IPS-20b (cell line): ENCODE measurements around the gene FLT3.
A peak's percentile ranks its signal among the peaks of the same experiment; 100 is the strongest.
"Not testable (repeated sequence)": the region's sequence is repeated elsewhere in the genome, so short reads cannot be mapped to it uniquely, and the experiment has no call there.

Experiments used
- H3K27ac ChIP-seq: one replicate; pipeline ENCODE4 v1.5.1; 2013; ENCODE audit warnings: low read length
- H3K27me3 ChIP-seq: 2 replicates; pipeline ENCODE4 v1.6.1; 2013; ENCODE audit warnings: mild to moderate bottlenecking, low read length, inconsistent platforms; ENCODE audit not compliant: insufficient read depth
- H3K36me3 ChIP-seq: 2 replicates; pipeline ENCODE4 v1.6.1; 2013; ENCODE audit warnings: low read depth, mild to moderate bottlenecking, inconsistent platforms, low read length, moderate library complexity; ENCODE audit not compliant: insufficient read depth
- H3K4me1 ChIP-seq: 2 replicates; pipeline ENCODE4 v1.6.1; 2013; ENCODE audit warnings: mild to moderate bottlenecking, control low read depth, inconsistent platforms, low read length, moderate library complexity; ENCODE audit not compliant: insufficient read depth
- H3K4me3 ChIP-seq: 2 replicates; pipeline ENCODE4 v1.5.1; 2013; ENCODE audit warnings: mild to moderate bottlenecking, low read length, inconsistent platforms
- H3K9ac ChIP-seq: 2 replicates; pipeline ENCODE4 v1.6.1; 2013; ENCODE audit warnings: low read depth, mild to moderate bottlenecking, inconsistent platforms, low read length, moderate library complexity
- H3K9me3 ChIP-seq: 2 replicates; pipeline ENCODE4 v1.6.1; 2013; ENCODE audit warnings: mild to moderate bottlenecking, low read depth, low read length, inconsistent platforms; ENCODE audit not compliant: insufficient read depth

Gene FLT3

DNA sequence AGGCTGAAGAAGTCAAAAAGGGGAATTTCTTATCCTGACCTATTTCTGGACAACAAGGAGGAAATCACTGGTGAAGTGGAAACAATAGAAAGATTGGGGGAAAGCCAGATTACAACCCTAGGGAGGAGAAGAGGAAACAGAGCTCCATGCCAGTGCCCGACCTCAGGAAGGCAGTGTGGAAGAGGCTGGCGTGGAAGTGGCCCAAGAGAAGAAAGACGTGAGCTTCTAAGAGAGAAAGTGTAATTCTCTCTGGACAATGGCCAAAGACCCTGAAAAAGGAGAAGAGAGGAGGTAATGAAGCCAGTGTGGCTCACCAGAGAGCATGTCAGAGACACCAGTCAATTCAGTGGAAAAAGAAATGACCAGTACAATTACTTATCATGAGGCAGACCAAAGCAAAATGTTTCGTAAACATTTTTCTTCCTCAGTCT lies 59.3 kb downstream of the FLT3 start:
- Histone ChIP-seq H3K27me3 (no peaks in the 10 kb centered on the region), H3K9ac (no peak overlapping the region), H3K4me3 (no peak overlapping the region), H3K36me3 (no peaks in the 10 kb centered on the region), H3K9me3 (peaks cover 4% of the 10 kb centered on the region; the same call in 1 of the 2 replicates), H3K4me1 (no peaks in the 10 kb centered on the region), H3K27ac (no peak overlapping the region)

DNA sequence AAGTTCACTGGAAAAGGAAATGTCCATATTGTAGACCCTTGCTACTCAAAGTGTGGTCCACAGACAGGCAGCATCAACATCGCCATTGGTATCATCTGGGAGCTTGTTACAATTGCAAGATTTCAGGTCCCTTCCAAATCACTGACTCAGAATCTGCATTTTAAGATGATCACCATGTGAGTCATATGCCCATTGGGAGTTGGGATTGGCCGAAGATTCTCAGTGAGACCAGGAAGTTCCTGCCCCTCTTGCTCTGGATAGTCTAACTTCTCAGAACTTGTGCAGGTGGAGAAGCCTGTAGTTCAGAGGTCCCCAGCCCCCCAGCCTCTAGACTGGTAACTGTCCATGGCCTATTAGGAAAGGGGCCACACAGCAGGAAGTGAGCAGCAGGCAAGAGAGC lies 63.0 kb downstream of the FLT3 start:
- H3K4me1 ChIP-seq, result no peaks in the 10 kb centered on the region
- H3K27ac ChIP-seq, result no peak overlapping the region
- peaks cover 4% of the 10 kb centered on the region; the same call in 1 of the 2 replicates for H3K9me3 ChIP-seq
- H3K4me3 ChIP-seq, result no peak overlapping the region
- H3K9ac ChIP-seq, result no peak overlapping the region
- no peaks in the 10 kb centered on the region for H3K36me3 ChIP-seq
- no peaks in the 10 kb centered on the region for H3K27me3 ChIP-seq

DNA sequence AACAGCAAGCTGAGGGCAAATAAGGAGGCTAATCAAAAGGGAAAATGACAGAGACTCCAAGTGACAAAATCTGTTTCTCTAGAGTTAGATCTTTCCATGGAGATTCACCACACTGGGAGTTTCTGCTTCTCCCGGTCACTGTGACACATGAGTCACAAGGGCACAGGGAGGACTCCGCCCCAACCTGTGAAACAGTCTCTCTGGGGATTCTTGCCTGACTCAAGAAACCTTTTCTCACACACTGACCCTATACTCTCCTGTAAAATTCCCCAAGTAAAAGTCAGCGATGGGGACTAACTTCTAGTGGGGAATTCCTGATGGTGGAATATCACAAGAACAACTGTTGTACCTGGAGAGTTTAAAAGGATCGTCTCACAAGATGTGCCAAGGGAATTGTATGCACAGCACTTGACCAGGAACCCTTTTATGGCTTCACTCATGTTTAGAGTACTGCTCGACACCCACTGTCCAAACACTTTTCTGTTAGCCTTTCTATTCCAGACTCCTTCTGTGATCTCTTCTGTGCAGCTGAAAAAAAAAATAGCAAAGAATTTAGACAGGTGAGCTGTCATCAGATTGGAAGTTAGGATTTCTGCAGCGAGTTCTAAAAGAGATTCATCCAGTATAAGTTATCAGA lies 65.1 kb downstream of the FLT3 start:
- Histone ChIP-seq H3K4me1 (no peaks in the 10 kb centered on the region), H3K9me3 (peaks cover 4% of the 10 kb centered on the region; the same call in 1 of the 2 replicates), H3K4me3 (no peak overlapping the region), H3K36me3 (no peaks in the 10 kb centered on the region), H3K27ac (no peak overlapping the region), H3K9ac (no peak overlapping the region), H3K27me3 (no peaks in the 10 kb centered on the region)

DNA sequence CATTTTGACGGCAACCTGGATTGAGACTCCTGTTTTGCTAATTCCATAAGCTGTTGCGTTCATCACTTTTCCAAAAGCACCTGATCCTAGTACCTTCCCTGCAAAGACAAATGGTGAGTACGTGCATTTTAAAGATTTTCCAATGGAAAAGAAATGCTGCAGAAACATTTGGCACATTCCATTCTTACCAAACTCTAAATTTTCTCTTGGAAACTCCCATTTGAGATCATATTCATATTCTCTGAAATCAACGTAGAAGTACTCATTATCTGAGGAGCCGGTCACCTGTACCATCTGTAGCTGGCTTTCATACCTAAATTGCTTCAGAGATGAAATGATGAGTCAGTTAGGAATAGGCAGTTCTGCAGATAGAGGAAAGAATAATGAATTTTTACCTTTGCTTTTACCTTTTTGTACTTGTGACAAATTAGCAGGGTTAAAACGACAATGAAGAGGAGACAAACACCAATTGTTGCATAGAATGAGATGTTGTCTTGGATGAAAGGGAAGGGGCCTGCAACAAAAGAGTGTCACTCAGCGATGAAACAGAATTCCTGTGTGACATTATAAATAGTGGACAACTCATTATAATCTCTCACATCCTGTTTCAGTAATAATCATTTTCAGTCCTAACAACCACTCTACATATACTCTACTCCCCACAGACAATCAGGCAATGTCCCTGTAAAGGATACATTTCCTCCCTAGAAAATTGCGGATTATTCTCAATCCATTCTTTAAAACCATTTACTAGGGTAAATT lies 66.3 kb downstream of the FLT3 start:
- Histone ChIP-seq H3K9ac (no peak overlapping the region), H3K9me3 (peaks cover 4% of the 10 kb centered on the region; the same call in 1 of the 2 replicates), H3K27me3 (no peaks in the 10 kb centered on the region), H3K36me3 (no peaks in the 10 kb centered on the region), H3K4me3 (no peak overlapping the region), H3K27ac (no peak overlapping the region), H3K4me1 (no peaks in the 10 kb centered on the region)

DNA sequence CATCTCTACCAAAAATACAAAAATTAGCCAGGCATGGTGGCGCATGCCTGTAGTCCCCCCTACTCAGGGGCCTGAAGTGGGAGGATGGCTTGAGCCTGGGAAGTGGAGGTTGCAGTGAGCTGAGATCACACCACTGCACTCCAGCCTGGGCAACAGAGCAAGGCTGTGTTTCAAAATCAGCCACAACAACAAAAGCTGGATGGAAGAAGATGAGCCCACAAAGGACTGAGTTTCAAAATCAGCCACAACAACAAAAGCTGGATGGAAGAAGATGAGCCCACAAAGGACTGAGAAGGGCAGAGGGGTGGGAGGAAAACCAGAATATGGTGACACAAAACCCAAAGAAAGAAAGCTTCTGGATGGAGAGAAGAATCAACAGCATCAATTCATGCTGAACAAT lies 67.9 kb downstream of the FLT3 start:
- H3K9ac ChIP-seq, H3K36me3 ChIP-seq, H3K27me3 ChIP-seq, H3K4me1 ChIP-seq, H3K4me3 ChIP-seq, H3K27ac ChIP-seq, H3K9me3 ChIP-seq: not testable (repeated sequence)

DNA sequence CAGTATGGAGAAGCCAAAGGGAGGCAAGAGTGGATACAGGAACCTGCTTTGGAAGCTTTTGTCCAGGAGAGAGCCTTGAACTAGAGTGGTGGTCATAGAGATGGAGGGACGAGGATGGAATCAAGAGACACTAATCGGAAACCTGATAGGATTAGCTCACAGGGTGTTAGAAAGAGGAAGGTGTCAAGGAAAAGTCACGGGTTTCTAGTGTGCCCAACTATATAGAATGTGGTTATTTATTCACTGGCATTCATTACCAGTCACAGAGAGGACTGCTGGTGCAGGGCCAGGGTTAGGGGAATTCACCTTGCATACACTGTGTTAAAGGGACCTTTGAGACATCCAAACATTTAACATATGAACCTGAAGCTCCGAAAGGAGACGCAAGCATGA lies 68.5 kb downstream of the FLT3 start:
- Histone ChIP-seq H3K4me1 (no peaks in the 10 kb centered on the region), H3K4me3 (no peak overlapping the region), H3K36me3 (no peaks in the 10 kb centered on the region), H3K27ac (no peak overlapping the region), H3K27me3 (no peaks in the 10 kb centered on the region), H3K9ac (no peak overlapping the region), H3K9me3 (no peaks in the 10 kb centered on the region)

DNA sequence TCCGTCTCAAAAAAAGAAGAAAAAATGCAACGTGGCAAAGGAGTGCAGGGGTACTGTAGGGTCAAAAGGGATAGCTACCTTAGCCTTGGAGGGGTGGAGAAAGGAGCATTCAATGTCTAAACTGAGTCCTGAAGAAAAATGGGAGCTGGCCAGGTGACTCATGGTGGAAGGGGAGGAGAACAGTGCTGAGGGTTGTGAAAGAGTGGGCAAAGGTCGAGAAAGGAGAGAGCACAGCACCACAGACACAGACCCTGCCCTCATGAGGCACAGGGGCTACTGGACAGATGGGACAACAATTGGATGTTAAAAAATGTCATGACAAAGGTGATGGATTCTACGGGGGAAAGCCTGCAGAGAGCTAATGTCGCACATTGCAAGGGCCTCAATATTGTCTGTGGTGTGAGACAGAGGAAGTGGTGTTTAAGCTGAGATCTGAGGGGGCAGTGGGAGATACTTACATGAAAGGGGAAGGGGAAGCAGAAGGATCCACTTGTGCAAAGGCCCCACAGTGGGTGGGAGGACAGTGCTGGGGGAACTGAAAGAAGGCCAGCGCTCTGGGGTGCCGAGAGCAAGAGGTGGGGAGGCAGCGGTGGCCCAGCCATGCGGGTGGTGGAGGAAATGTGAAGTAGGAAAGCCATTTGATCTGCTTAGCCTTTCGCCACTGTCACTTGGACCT lies 69.0 kb downstream of the FLT3 start:
- H3K9me3 ChIP-seq, result no peaks in the 10 kb centered on the region
- H3K4me1 ChIP-seq, result 0 out of 2 replicates have a peak, but pooled peaks cover under 1% of the 10 kb centered on the region
- no peaks in the 10 kb centered on the region for H3K36me3 ChIP-seq
- H3K27me3 ChIP-seq, result no peaks in the 10 kb centered on the region
- H3K9ac ChIP-seq, result no peak overlapping the region
- no peak overlapping the region for H3K27ac ChIP-seq
- no peak overlapping the region for H3K4me3 ChIP-seq

DNA sequence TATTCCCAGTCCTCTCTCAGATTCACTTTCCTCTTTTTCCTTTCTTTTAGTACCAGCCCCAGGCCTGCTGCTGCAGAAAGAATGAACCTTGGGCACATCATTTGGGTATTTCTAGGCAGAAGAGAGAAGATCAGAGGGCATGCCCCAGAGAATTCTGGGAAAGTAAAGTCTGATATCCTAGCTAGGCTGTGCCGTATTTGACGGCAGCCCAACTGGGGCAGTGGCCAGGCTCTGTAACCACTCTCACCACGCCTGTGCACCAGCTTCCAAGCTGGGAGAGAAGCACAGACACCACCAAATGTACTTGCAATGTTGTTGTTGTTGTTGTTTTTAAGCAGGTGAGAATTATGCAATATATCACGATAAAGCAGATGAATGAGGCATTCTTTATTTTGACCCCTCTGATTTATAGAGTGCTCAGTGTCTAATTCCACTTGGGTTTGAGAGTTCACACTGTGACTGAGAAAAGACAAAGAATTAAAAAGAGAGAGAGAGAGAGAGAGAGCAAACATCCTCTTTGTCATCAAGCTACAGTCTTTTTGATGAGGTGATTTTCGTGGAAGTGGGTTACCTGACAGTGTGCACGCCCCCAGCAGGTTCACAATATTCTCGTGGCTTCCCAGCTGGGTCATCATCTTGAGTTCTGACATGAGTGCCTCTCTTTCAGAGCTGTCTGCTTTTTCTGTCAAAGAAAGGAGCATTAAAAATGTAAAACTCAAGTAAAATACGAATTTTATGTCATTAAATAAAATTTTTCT lies 72.6 kb downstream of the FLT3 start:
- Histone ChIP-seq H3K9ac (no peak overlapping the region), H3K4me1 (peaks cover 13% of the 10 kb centered on the region), H3K27me3 (no peaks in the 10 kb centered on the region), H3K9me3 (no peaks in the 10 kb centered on the region), H3K4me3 (no peak overlapping the region), H3K27ac (no peak overlapping the region), H3K36me3 (no peaks in the 10 kb centered on the region)

DNA sequence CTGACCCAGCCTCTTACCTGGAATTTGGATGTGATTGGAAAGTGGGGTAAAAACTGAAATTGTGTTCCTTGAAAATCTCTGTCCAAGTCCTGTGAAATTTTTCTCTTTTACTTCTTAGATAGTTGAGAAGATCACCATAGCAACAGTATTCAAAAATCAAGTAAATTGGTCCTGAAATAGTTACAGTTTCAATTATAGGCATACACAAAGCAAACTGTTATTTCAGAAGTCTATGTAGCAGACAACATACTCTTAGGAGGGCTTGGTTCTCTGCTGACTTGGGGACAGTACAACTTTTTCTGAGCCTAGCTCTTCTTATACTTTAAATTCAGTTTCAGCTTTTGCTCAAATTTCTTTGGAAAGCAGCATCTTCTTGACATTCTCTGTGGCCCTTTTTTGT lies 73.3 kb downstream of the FLT3 start:
- H3K27ac ChIP-seq, result no peak overlapping the region
- no peak overlapping the region for H3K9ac ChIP-seq
- no peaks in the 10 kb centered on the region for H3K9me3 ChIP-seq
- H3K36me3 ChIP-seq, result no peaks in the 10 kb centered on the region
- no peak overlapping the region for H3K4me3 ChIP-seq
- peaks cover 18% of the 10 kb centered on the region for H3K4me1 ChIP-seq
- H3K27me3 ChIP-seq, result no peaks in the 10 kb centered on the region

DNA sequence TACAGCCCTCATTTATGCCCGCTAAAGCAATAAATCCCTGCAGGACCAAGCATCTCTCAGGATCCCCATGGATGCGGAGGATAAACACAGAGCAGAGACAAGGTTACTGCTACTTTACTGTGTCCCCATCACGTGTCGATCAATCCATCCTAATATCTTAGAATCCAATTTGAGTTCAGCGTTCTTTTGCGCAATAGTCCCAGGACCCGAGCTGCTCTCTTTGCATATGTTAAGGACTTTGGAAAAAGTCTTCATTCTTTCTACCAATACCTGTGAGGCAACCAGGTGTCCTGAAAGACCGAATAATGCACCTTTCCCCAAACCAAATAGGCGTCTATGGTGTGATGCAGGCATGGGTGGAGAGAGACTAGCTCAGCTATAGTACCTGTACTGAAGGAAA lies 73.9 kb downstream of the FLT3 start:
- Histone ChIP-seq H3K27me3 (no peaks in the 10 kb centered on the region), H3K4me1 (peaks cover 18% of the 10 kb centered on the region), H3K9ac (no peak overlapping the region), H3K9me3 (no peaks in the 10 kb centered on the region), H3K27ac (no peak overlapping the region), H3K4me3 (no peak overlapping the region), H3K36me3 (no peaks in the 10 kb centered on the region)

DNA sequence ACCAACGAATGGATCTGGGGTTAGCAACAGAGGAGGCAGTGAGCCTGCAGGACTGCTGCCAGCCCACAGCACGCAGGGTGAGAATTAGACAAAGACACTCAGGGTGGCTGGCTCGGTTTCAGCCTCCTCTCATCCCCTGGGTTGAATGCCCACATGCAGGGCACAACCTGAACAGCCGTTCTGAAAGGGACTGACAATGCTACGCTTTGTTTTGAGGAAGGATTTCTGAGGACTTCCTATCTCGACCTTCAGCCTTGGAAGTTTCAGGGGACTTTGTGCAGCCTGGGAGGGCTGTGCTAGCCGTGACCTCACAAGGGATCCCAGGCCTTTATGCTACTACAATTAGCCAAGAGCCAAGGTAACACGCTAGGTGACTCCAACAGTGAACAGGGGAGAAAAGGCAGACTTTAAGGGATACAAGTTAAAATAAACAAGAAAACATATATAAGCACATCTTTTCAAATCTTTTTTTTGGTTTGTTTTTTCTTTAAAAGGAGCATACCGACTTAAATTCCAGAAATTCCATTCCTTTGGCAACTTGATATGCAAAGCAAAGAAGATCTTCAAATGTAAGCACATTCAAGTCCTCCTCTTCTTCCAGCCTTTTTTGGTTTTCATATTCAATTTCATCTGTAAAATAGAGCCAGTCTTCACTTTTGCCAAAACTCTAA lies 77.4 kb downstream of the FLT3 start:
- Histone ChIP-seq H3K36me3 (no peaks in the 10 kb centered on the region), H3K9ac (peak overlapping the region; percentile 68), H3K27ac (peak overlapping the region; percentile 72), H3K4me3 (peak overlapping the region; percentile 4; the same call in 1 of the 2 replicates), H3K4me1 (peaks cover 18% of the 10 kb centered on the region), H3K27me3 (no peaks in the 10 kb centered on the region), H3K9me3 (no peaks in the 10 kb centered on the region)
